HFF-Myc (cell line): ENCODE data around the gene DDC.
"Not testable (repeated sequence)": the region's sequence is repeated elsewhere in the genome, so short reads cannot be mapped to it uniquely, and the experiment has no call there.

Experiments
- DNase-seq: peaks from one replicate; pipeline ENCODE4 v3.0.0-alpha.2; 2011; ENCODE audit warnings: low read depth; ENCODE audit errors: extremely low read depth
- H3K4me3 ChIP-seq: replicated peaks from 2 replicates; pipeline ENCODE4 v1.5.1; 2011; ENCODE audit warnings: low read depth, mild to moderate bottlenecking, control low read depth, low read length
- CTCF ChIP-seq: IDR thresholded peaks from 2 replicates; pipeline ENCODE4 v1.5.1; 2012; ENCODE audit warnings: mild to moderate bottlenecking, low read depth, low read length, control low read depth; ENCODE audit errors: missing control alignments

DDC gene

GRCh38 chr7:50555594-50556140, 9.5 kb downstream of the DDC start:
- no peak for DNase-seq
- H3K4me3 ChIP-seq: no peak overlapping the region
- TF ChIP-seq CTCF: no peak

- H3K4me3 ChIP-seq: no peak overlapping the region
- no peak for DNase-seq
- no peak for TF ChIP-seq CTCF
These were observed 10.5 kb downstream of the DDC start for GRCh38 chr7:50554431-50555322.

GRCh38 chr7:50553973-50554372, 11.2 kb downstream of the DDC start:
- TF ChIP-seq CTCF: no peak
- H3K4me3 ChIP-seq: no peak overlapping the region
- DNase-seq: no peak

- TF ChIP-seq CTCF: no peak
- no peak overlapping the region for H3K4me3 ChIP-seq
- DNase-seq: no peak
These were observed 12.3 kb downstream of the DDC start for GRCh38 chr7:50552921-50553320.

- TF ChIP-seq CTCF: no peak
- no peak for DNase-seq
- no peak overlapping the region for H3K4me3 ChIP-seq
These were observed 13.1 kb downstream of the DDC start for GRCh38 chr7:50552139-50552538.

- not testable (repeated sequence) for H3K4me3 ChIP-seq, DNase-seq
These were observed 19.6 kb downstream of the DDC start for GRCh38 chr7:50545613-50546012.

GRCh38 chr7:50544992-50545391, 20.2 kb downstream of the DDC start:
- no peak for TF ChIP-seq CTCF
- no peak for DNase-seq
- no peak overlapping the region for H3K4me3 ChIP-seq
